Ishikawa (cell line): Measurements from ENCODE around the gene KRTAP4-5.

Experiments used
- CREB1 ChIP-seq: IDR thresholded peaks from 2 replicates; pipeline ENCODE4 v1.6.1; 2012; ENCODE audit warnings: low read depth
- EGR1 ChIP-seq: IDR thresholded peaks from 2 replicates; pipeline ENCODE4 v1.6.1; 2012
- EP300 ChIP-seq: IDR thresholded peaks from 2 replicates; pipeline ENCODE4 v1.6.1; 2012; ENCODE audit warnings: borderline replicate concordance
- RAD21 ChIP-seq: IDR thresholded peaks from 2 replicates; pipeline ENCODE4 v1.6.1; 2012; ENCODE audit warnings: low read depth
- REST ChIP-seq: IDR thresholded peaks from 2 replicates; pipeline ENCODE4 v1.6.1; 2012; ENCODE audit warnings: low read depth, mild to moderate bottlenecking
- TAF1 ChIP-seq: IDR thresholded peaks from 2 replicates; pipeline ENCODE4 v1.6.1; 2012; ENCODE audit warnings: low read depth, mild to moderate bottlenecking
- YY1 ChIP-seq: IDR thresholded peaks from 2 replicates; pipeline ENCODE4 v1.6.1; 2012; ENCODE audit warnings: low read depth
- ZBTB7A ChIP-seq: IDR thresholded peaks from 2 replicates; pipeline ENCODE4 v1.6.1; 2012; ENCODE audit warnings: low read depth
- TF ChIP-seq, protein P1 (sequence below): IDR thresholded peaks from 2 replicates; pipeline ENCODE4 v1.6.1; 2012

DNA sequence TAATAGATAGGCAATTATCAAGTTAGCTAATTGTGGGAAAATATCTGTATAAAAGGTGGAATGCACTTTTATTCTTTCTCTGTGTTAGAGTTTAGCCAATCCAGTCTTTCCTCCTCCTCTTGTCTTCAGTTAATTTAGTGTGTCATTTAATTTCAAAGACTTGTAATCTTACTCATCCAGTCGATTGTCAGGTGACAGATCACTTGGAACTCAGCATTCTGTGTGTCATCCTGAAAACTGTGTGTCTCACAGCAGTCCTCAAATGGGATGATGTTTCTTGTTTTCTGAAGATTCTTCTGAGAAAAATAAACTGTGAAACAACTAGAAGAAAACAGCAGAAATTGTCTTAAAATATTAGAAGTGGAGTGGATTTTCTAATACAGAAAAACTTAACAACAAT lies 35.4 kb upstream of the KRTAP4-5 start:
- no peak for TF ChIP-seq ZBTB7A
- TF ChIP-seq RAD21 = no peak
- TF ChIP-seq TAF1 = no peak
- no peak for TF ChIP-seq REST
- TF ChIP-seq, protein P1, sequence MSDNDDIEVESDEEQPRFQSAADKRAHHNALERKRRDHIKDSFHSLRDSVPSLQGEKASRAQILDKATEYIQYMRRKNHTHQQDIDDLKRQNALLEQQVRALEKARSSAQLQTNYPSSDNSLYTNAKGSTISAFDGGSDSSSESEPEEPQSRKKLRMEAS = no peak
- TF ChIP-seq YY1 = no peak
- TF ChIP-seq EP300 = no peak
- no peak for TF ChIP-seq EGR1
- TF ChIP-seq CREB1 = no peak
